PFSK-1 (cell line): ENCODE measurements around the gene RRP9.

Experiments
- POLR2AphosphoS5 ChIP-seq: IDR thresholded peaks from 2 replicates; pipeline ENCODE4 v1.6.1; 2012; ENCODE audit warnings: low read depth, mild to moderate bottlenecking, control low read depth, low read length, moderate library complexity
- SIN3A ChIP-seq: IDR thresholded peaks from 2 replicates; pipeline ENCODE4 v1.6.1; 2012; ENCODE audit warnings: mild to moderate bottlenecking, low read length, moderate library complexity, borderline replicate concordance; ENCODE audit not compliant: insufficient read depth

DNA sequence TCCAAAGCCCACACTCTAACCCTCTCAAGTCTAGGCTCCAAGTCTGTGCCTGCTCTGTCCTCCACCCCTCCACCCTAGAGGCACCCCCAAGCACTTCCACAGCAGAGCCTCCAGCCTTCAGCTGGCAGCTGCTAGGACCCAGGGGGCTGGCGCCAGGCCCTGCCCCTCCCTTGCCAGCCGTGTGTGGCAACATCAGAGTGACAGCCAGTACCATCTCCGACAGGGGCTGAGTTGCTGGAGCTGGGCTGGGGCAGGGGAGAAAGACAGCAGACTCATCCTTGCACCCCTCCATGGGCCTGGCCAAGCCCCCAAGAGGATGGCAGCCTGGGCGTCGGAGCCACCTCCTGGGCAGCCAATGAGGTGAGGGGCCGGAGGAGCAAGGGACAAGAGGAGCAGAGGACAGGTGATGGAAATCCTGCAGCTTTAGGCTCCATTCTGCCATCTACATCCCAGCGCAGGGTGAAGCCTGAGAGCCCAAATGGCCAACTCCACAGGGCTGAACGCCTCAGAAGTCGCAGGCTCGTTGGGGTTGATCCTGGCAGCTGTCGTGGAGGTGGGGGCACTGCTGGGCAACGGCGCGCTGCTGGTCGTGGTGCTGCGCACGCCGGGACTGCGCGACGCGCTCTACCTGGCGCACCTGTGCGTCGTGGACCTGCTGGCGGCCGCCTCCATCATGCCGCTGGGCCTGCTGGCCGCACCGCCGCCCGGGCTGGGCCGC, 13.6 kb upstream of the RRP9 start, which contains the start of gene GPR62:
- TF ChIP-seq SIN3A (no peak), POLR2AphosphoS5 (no peak)
